Nephron (organoid): ENCODE data around the gene DIDO1.
"Not testable (repeated sequence)": the region's sequence is repeated elsewhere in the genome, so short reads cannot be mapped to it uniquely, and the experiment has no call there.

Experiments
- H3K27ac Mint-ChIP-seq, 3 experiments: 2 replicates each; pipeline ENCODE4 v1.8.0; 2020; ENCODE audit warnings: mixed read lengths in 3 of 3, mild to moderate bottlenecking in 2 of 3, moderate library complexity in 1 of 3
- H3K27me3 Mint-ChIP-seq: 2 replicates; pipeline ENCODE4 v1.8.0; 2021; ENCODE audit warnings: low read depth, mild to moderate bottlenecking, moderate library complexity, mixed read lengths
- H3K36me3 Mint-ChIP-seq: 2 replicates; pipeline ENCODE4 v1.8.0; 2020; ENCODE audit warnings: low read depth, mixed read lengths
- H3K4me1 Mint-ChIP-seq: 2 replicates; pipeline ENCODE4 v1.8.0; 2020; ENCODE audit warnings: mixed read lengths
- H3K4me3 Mint-ChIP-seq, 3 experiments: 2 replicates each; pipeline ENCODE4 v1.8.0; 2020; ENCODE audit warnings: mild to moderate bottlenecking in 3 of 3, mixed read lengths in 3 of 3, moderate library complexity in 2 of 3
- H3K9me3 Mint-ChIP-seq: 2 replicates; pipeline ENCODE4 v1.8.0; 2020; ENCODE audit warnings: mixed read lengths
- CTCF ChIP-seq, 3 experiments: fragments of 200-600 bp; sonication (generic); IDR thresholded peaks; one replicate each; pipeline ENCODE4 v1.5.0; 2021; ENCODE audit warnings: antibody characterized with exemption in 3 of 3; ENCODE audit not compliant: unreplicated experiment in 3 of 3

The DIDO1 gene

GRCh38 chr20:62856931-62857619 lies 69.2 kb downstream of the DIDO1 start:
- Mint-ChIP-seq H3K4me1 (peaks cover 20% of the 10 kb centered on the region), H3K36me3 (peaks cover 32% of the 10 kb centered on the region), H3K9me3 (no peaks in the 10 kb centered on the region), H3K27me3 (peaks cover 14% of the 10 kb centered on the region), H3K27ac (no peak overlapping the region), H3K4me3 (no peak overlapping the region)
- no peak for TF ChIP-seq CTCF (IDR thresholded peaks at IDR 0.05; ENCODE audit: unreplicated experiment in 3 of 3)

GRCh38 chr20:62855120-62855519 lies 71.2 kb downstream of the DIDO1 start:
- no peak overlapping the region for H3K27ac Mint-ChIP-seq
- H3K9me3 Mint-ChIP-seq: no peaks in the 10 kb centered on the region
- no peak overlapping the region for H3K4me3 Mint-ChIP-seq
- no peak for TF ChIP-seq CTCF (IDR thresholded peaks at IDR 0.05; ENCODE audit: unreplicated experiment in 3 of 3)
- peaks cover 32% of the 10 kb centered on the region for H3K36me3 Mint-ChIP-seq
- H3K27me3 Mint-ChIP-seq: peaks cover 9% of the 10 kb centered on the region
- H3K4me1 Mint-ChIP-seq: peaks cover 16% of the 10 kb centered on the region

DNA sequence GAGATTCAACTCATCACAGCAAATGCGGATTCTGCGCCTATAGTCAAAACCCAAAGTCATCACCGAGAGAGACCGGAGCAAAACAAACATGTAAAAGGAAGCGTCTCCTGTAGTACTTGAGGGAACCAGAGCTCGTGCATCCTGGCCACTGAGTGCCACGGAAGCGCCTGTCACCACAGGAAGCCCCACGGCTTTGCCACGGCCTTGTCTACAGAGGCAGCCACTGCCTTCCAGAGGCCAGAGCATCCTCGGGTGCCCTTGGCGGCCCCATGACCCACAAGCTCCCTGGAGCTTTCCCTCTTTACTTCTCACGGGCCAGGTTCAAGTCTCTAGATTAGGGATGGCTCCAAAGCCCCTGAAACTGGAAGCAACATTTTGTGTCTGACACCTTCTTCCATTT lies 72.2 kb downstream of the DIDO1 start:
- H3K36me3 Mint-ChIP-seq: peaks cover 36% of the 10 kb centered on the region
- no peak overlapping the region for H3K27ac Mint-ChIP-seq
- no peak for TF ChIP-seq CTCF (IDR thresholded peaks at IDR 0.05; ENCODE audit: unreplicated experiment in 3 of 3)
- H3K9me3 Mint-ChIP-seq: no peaks in the 10 kb centered on the region
- peaks cover 8% of the 10 kb centered on the region for H3K4me1 Mint-ChIP-seq
- no peak overlapping the region for H3K4me3 Mint-ChIP-seq
- H3K27me3 Mint-ChIP-seq: peaks cover 3% of the 10 kb centered on the region

GRCh38 chr20:62853304-62853703 lies 73.0 kb downstream of the DIDO1 start:
- H3K36me3 Mint-ChIP-seq: peaks cover 36% of the 10 kb centered on the region
- not testable (repeated sequence) for H3K27ac Mint-ChIP-seq, H3K4me1 Mint-ChIP-seq, H3K27me3 Mint-ChIP-seq, H3K9me3 Mint-ChIP-seq, H3K4me3 Mint-ChIP-seq

GRCh38 chr20:62852841-62853240 lies 73.5 kb downstream of the DIDO1 start:
- Mint-ChIP-seq H3K9me3 (no peaks in the 10 kb centered on the region), H3K36me3 (peaks cover 38% of the 10 kb centered on the region), H3K27me3 (peaks cover 1% of the 10 kb centered on the region), H3K27ac (no peak overlapping the region), H3K4me1 (peaks cover 2% of the 10 kb centered on the region), H3K4me3 (no peak overlapping the region)
- TF ChIP-seq CTCF (IDR thresholded peaks at IDR 0.05; ENCODE audit: unreplicated experiment in 3 of 3): no peak

GRCh38 chr20:62852196-62852595 lies 74.1 kb downstream of the DIDO1 start:
- Mint-ChIP-seq H3K4me3 (no peak overlapping the region), H3K36me3 (peaks cover 36% of the 10 kb centered on the region), H3K9me3 (no peaks in the 10 kb centered on the region), H3K27ac (no peak overlapping the region), H3K4me1 (peaks cover 8% of the 10 kb centered on the region), H3K27me3 (peaks cover 3% of the 10 kb centered on the region)
- TF ChIP-seq CTCF (IDR thresholded peaks at IDR 0.05; ENCODE audit: unreplicated experiment in 3 of 3): no peak
